GM12878 (cell line): Measurements from ENCODE around the gene LSP1. TPM values are rescaled to one million over a fixed set of nuclear protein-coding genes. Genes with fewer than 3 reads are reported as not detected.
A peak's percentile ranks its signal among the peaks of the same experiment; 100 is the strongest.

Source experiments
- EZH2 ChIP-seq: IDR thresholded peaks from 2 replicates; pipeline ENCODE4 v1.6.1; 2012; ENCODE audit warnings: low read depth, mild to moderate bottlenecking, control low read depth, inconsistent platforms, low read length, borderline replicate concordance; ENCODE audit not compliant: control insufficient read depth
- MEF2B ChIP-seq: fragments of 450-650 bp; IDR thresholded peaks from 2 replicates; pipeline ENCODE4 v1.6.1; 2018; ENCODE audit warnings: mild to moderate bottlenecking, moderate library complexity; ENCODE audit not compliant: partially characterized antibody, poor library complexity, severe bottlenecking
- PAX5 ChIP-seq: IDR thresholded peaks from 2 replicates; pipeline ENCODE4 v1.6.1; 2011; ENCODE audit warnings: low read depth, low read length, borderline replicate concordance
- RAD51 ChIP-seq: fragments of 450-650 bp; IDR thresholded peaks from 2 replicates; pipeline ENCODE4 v1.6.1; 2016; ENCODE audit warnings: moderate library complexity, mild to moderate bottlenecking, inconsistent platforms
- YY1 ChIP-seq: IDR thresholded peaks from 2 replicates; pipeline ENCODE4 v1.6.1; 2011; ENCODE audit warnings: low read depth, mild to moderate bottlenecking, low read length
- polyA plus RNA-seq, 11 experiments: library from polyadenylated mRNA; depleted of rRNA in 4 of 11; unstranded in 6 of 11; stranded (reverse) in 5 of 11; fragments of >200 nt; fragmentation: Nextera tagmentation in 4 of 11; fragmentation: Illumina TruSeq in 1 of 11; extraction: Ambion mirVana in 4 of 11; extraction: Trizol in 1 of 11; gene quantifications; 1 replicate in 1 of 11; 2 replicates in 10 of 11; pipeline versions ENCODE4 v1.2.1 to v1.2.3, GENCODE V29; 2011 to 2016; ENCODE audit warnings: inconsistent platforms in 2 of 11, missing spikeins in 2 of 11, low read depth in 1 of 11
- total RNA-seq, 4 experiments: library from RNA; depleted of rRNA in 3 of 4; stranded (reverse); fragments of >200 nt in 3 of 4; fragmentation: Illumina TruSeq in 1 of 4; extraction: Trizol in 1 of 4; gene quantifications; 2 replicates each; pipeline versions ENCODE4 v1.2.1 to v1.2.3, GENCODE V29; 2013 to 2021
- TF ChIP-seq, protein P1 (sequence below): IDR thresholded peaks from 2 replicates; pipeline ENCODE4 v1.6.1; 2012; ENCODE audit warnings: low read depth, low read length, improper control_type of control experiment
- TF ChIP-seq, protein P2 (sequence below): IDR thresholded peaks from 2 replicates; pipeline ENCODE4 v1.6.1; 2011; ENCODE audit warnings: low read depth, mild to moderate bottlenecking, low read length, moderate library complexity, borderline replicate concordance; ENCODE audit errors: extremely low read depth
- TF ChIP-seq, protein P3 (sequence below): fragments of 450-650 bp; IDR thresholded peaks from 2 replicates; pipeline ENCODE4 v1.6.1; 2017; ENCODE audit warnings: mild to moderate bottlenecking
- TF ChIP-seq, protein P4 (sequence below), 3 experiments: IDR thresholded peaks in 2 of 3; conservative IDR thresholded peaks in 1 of 3; 2 replicates each; pipeline ENCODE4 v1.5.1; 2011; ENCODE audit warnings: low read depth in 3 of 3, low read length in 3 of 3, mild to moderate bottlenecking in 3 of 3, control low read depth in 2 of 3, moderate library complexity in 2 of 3, inconsistent platforms in 1 of 3, mixed read lengths in 1 of 3; ENCODE audit not compliant: control insufficient read depth in 2 of 3, insufficient read depth in 1 of 3; ENCODE audit errors: extremely low read depth in 1 of 3

LSP1 gene
- total and polyA plus RNA-seq, 10 of the 15 experiments (the other 5 are each of a cell fraction or from before 2014, with no cell fraction given), result 19.2 to 488 (median 369) TPM

DNA sequence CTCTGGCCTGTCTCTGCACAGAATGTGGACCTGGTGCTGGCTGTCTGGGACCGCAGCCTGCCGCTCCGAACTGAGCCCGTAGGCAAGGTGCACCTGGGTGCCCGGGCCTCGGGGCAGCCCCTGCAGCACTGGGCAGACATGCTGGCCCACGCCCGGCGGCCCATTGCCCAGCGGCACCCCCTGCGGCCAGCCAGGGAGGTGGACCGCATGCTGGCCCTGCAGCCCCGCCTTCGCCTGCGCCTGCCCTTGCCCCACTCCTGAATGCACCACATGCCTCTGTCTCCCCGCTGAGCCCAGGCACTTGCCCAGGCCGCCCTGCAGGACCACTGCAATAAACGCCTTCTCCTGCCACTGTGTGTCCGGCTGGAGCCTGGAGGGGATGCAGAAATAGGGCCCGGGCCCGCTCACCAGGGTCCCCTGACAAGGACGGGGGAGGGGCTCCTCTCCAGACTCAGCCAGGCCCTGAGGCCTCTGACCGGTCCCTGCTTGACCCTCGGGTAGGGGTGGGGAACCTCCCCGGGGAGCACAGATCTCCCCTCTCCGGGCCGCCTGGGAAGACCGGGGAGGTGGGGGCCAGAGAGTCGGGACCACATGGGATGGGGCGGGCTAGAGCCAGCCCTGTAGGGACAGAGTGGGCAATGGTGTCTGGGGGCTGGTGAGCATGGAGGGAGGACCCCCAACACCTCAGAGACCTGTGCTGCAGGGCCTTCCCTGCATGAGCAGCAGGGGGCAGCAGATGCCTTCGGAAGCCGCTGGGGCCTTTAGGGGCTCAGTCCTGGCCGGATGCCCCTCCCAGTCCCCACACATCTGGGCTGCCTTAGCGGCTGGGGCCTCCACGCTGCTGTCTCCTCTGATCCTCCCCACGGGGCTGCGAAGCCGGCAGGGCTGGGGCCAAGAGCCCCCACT is 15.5 kb upstream of the LSP1 start (continued):
- TF ChIP-seq, protein P1, sequence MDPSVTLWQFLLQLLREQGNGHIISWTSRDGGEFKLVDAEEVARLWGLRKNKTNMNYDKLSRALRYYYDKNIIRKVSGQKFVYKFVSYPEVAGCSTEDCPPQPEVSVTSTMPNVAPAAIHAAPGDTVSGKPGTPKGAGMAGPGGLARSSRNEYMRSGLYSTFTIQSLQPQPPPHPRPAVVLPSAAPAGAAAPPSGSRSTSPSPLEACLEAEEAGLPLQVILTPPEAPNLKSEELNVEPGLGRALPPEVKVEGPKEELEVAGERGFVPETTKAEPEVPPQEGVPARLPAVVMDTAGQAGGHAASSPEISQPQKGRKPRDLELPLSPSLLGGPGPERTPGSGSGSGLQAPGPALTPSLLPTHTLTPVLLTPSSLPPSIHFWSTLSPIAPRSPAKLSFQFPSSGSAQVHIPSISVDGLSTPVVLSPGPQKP, result no peak
- TF ChIP-seq MEF2B (peak; percentile 30), PAX5 (no peak), EZH2 (no peak), RAD51 (no peak), YY1 (peak; percentile 74)
- TF ChIP-seq, protein P2, sequence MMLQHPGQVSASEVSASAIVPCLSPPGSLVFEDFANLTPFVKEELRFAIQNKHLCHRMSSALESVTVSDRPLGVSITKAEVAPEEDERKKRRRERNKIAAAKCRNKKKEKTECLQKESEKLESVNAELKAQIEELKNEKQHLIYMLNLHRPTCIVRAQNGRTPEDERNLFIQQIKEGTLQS, result no peak
- TF ChIP-seq, protein P3, sequence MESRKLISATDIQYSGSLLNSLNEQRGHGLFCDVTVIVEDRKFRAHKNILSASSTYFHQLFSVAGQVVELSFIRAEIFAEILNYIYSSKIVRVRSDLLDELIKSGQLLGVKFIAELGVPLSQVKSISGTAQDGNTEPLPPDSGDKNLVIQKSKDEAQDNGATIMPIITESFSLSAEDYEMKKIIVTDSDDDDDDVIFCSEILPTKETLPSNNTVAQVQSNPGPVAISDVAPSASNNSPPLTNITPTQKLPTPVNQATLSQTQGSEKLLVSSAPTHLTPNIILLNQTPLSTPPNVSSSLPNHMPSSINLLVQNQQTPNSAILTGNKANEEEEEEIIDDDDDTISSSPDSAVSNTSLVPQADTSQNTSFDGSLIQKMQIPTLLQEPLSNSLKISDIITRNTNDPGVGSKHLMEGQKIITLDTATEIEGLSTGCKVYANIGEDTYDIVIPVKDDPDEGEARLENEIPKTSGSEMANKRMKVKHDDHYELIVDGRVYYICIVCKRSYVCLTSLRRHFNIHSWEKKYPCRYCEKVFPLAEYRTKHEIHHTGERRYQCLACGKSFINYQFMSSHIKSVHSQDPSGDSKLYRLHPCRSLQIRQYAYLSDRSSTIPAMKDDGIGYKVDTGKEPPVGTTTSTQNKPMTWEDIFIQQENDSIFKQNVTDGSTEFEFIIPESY, result no peak
- TF ChIP-seq, protein P4, sequence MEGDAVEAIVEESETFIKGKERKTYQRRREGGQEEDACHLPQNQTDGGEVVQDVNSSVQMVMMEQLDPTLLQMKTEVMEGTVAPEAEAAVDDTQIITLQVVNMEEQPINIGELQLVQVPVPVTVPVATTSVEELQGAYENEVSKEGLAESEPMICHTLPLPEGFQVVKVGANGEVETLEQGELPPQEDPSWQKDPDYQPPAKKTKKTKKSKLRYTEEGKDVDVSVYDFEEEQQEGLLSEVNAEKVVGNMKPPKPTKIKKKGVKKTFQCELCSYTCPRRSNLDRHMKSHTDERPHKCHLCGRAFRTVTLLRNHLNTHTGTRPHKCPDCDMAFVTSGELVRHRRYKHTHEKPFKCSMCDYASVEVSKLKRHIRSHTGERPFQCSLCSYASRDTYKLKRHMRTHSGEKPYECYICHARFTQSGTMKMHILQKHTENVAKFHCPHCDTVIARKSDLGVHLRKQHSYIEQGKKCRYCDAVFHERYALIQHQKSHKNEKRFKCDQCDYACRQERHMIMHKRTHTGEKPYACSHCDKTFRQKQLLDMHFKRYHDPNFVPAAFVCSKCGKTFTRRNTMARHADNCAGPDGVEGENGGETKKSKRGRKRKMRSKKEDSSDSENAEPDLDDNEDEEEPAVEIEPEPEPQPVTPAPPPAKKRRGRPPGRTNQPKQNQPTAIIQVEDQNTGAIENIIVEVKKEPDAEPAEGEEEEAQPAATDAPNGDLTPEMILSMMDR (IDR thresholded peaks at IDR 0.05 in 2 of 3, conservative IDR thresholded peaks at IDR 0.05 in 1 of 3; ENCODE audit: control insufficient read depth in 2 of 3, extremely low read depth in 1 of 3, insufficient read depth in 1 of 3, low read depth in 3 of 3, low read length in 3 of 3), result peak; percentile 91 to 96 (median 94)
- TF ChIP-seq, all 136 proteins: peak for 11
